ENCODE data around the gene SLC3A2. TPM values are rescaled to one million over a fixed set of nuclear protein-coding genes. Genes with fewer than 3 reads are reported as not detected.
A peak's percentile ranks its signal among the peaks of the same experiment; 100 is the strongest.

SLC3A2 gene
- total RNA-seq, 1 experiment from 2014 or later, result 619 TPM

GRCh38 chr11:62892077-62892922, 11.6 kb downstream of the SLC3A2 start:
- Histone ChIP-seq H3K27ac (no peak overlapping the region), H2AFZ (no peak overlapping the region), H3K36me3 (ENCODE audit: low read depth) (peaks cover 17% of the 10 kb centered on the region), H3K9me3 (ENCODE audit: insufficient read depth, low read depth) (no peaks in the 10 kb centered on the region), H3K4me3 (no peak overlapping the region), H3K9me2 (ENCODE audit: insufficient read depth) (no peaks in the 10 kb centered on the region), H3K27me3 (ENCODE audit: insufficient read depth, low read depth) (peaks cover 5% of the 10 kb centered on the region), H3K4me2 (no peak overlapping the region), H3F3A (ENCODE audit: insufficient read depth, low read depth) (peaks cover 53% of the 10 kb centered on the region), H4K20me1 (ENCODE audit: insufficient read depth) (peaks cover 38% of the 10 kb centered on the region), H3K4me1 (replicated peaks; ENCODE audit: insufficient read depth) (no peaks in the 10 kb centered on the region), H3K79me2 (ENCODE audit: low read depth) (peaks cover 1% of the 10 kb centered on the region; the same call in 1 of the 2 replicates)
- BruUV-seq (replicated peaks), result no TSS peak
- POLR2A ChIA-PET (ENCODE audit: unreplicated experiment), result interaction anchor here (0.6 to 0.7 kb wide), 3 partner anchors 53 to 345 kb away, joined by 3 to 6 read pairs (median 4); partner anchors contain the start of gene WDR74
- no peak for TF ChIP-seq CTCF (conservative IDR thresholded peaks at IDR 0.05)
- TF ChIP-seq EZH2 (IDR thresholded peaks at IDR 0.05; ENCODE audit: low read depth), result no peak
- CTCF ChIA-PET, result no interaction called here
- DNase-seq, result peak in 1 of 2 experiments; percentile 50
- intact Hi-C loops (cut with micrococcal nuclease; ENCODE audit: unreplicated experiment), result no loop called here

- intact Hi-C loops (cut with micrococcal nuclease; ENCODE audit: unreplicated experiment), result no loop called here
- peaks cover 29% of the 10 kb centered on the region for H3K27me3 ChIP-seq (ENCODE audit: insufficient read depth, low read depth)
- H3K79me2 ChIP-seq (ENCODE audit: low read depth), result no peaks in the 10 kb centered on the region
- ChIA-PET POLR2A (ENCODE audit: unreplicated experiment) (no interaction called here), CTCF (no interaction called here)
- no peaks in the 10 kb centered on the region for H3K36me3 ChIP-seq (ENCODE audit: low read depth)
- no peaks in the 10 kb centered on the region for H3K4me1 ChIP-seq (replicated peaks; ENCODE audit: insufficient read depth)
- H3F3A ChIP-seq (ENCODE audit: insufficient read depth, low read depth), result peaks cover 21% of the 10 kb centered on the region
- no peak for DNase-seq
- peaks cover 6% of the 10 kb centered on the region; the same call in 1 of the 2 replicates for H4K20me1 ChIP-seq (ENCODE audit: insufficient read depth)
- no TSS peak for BruUV-seq (replicated peaks)
- no peak for TF ChIP-seq EZH2 (IDR thresholded peaks at IDR 0.05; ENCODE audit: low read depth)
- H3K4me2 ChIP-seq, result no peak overlapping the region
- no peaks in the 10 kb centered on the region for H3K9me3 ChIP-seq (ENCODE audit: insufficient read depth, low read depth)
- H3K27ac ChIP-seq, result no peak overlapping the region
- H3K9me2 ChIP-seq (ENCODE audit: insufficient read depth), result no peaks in the 10 kb centered on the region
- H3K4me3 ChIP-seq, result no peak overlapping the region
- H2AFZ ChIP-seq, result no peak overlapping the region
Measured at GRCh38 chr11:62895501-62895900, 14.8 kb downstream of the SLC3A2 start.

GRCh38 chr11:62896049-62896448, 15.4 kb downstream of the SLC3A2 start:
- intact Hi-C loops (cut with micrococcal nuclease; ENCODE audit: unreplicated experiment), result no loop called here
- BruUV-seq (replicated peaks), result no TSS peak
- H3K36me3 ChIP-seq (ENCODE audit: low read depth), result no peaks in the 10 kb centered on the region
- no peak for DNase-seq
- H3K9me2 ChIP-seq (ENCODE audit: insufficient read depth), result no peaks in the 10 kb centered on the region
- no peak overlapping the region for H3K4me2 ChIP-seq
- TF ChIP-seq EZH2 (IDR thresholded peaks at IDR 0.05; ENCODE audit: low read depth) (no peak), CTCF (conservative IDR thresholded peaks at IDR 0.05) (no peak)
- no peak overlapping the region for H2AFZ ChIP-seq
- peaks cover 34% of the 10 kb centered on the region for H3K27me3 ChIP-seq (ENCODE audit: insufficient read depth, low read depth)
- H4K20me1 ChIP-seq (ENCODE audit: insufficient read depth), result peaks cover under 1% of the 10 kb centered on the region; the same call in 1 of the 2 replicates
- CTCF ChIA-PET, result no interaction called here
- no peak overlapping the region for H3K27ac ChIP-seq
- H3F3A ChIP-seq (ENCODE audit: insufficient read depth, low read depth), result peaks cover 16% of the 10 kb centered on the region; the same call in 1 of the 2 replicates
- POLR2A ChIA-PET (ENCODE audit: unreplicated experiment), result no interaction called here
- no peaks in the 10 kb centered on the region for H3K4me1 ChIP-seq (replicated peaks; ENCODE audit: insufficient read depth)
- no peaks in the 10 kb centered on the region for H3K79me2 ChIP-seq (ENCODE audit: low read depth)
- H3K4me3 ChIP-seq, result no peak overlapping the region
- H3K9me3 ChIP-seq (ENCODE audit: insufficient read depth, low read depth), result no peaks in the 10 kb centered on the region
